Myocyte (in vitro differentiated cells): Measurements from ENCODE around the gene ADPGK. TPM values are rescaled to one million over a fixed set of nuclear protein-coding genes. Genes with fewer than 3 reads are reported as not detected.
A peak's percentile ranks its signal among the peaks of the same experiment; 100 is the strongest.
"Not testable (repeated sequence)": the region's sequence is repeated elsewhere in the genome, so short reads cannot be mapped to it uniquely, and the experiment has no call there.

ENCODE experiments used
- DNase-seq: peaks from one replicate; pipeline ENCODE4 v3.0.0-alpha.2; 2012; ENCODE audit warnings: low read depth
- total RNA-seq: library from RNA; depleted of rRNA; stranded (reverse); fragments of >200 nt; gene quantifications from 2 replicates; pipeline ENCODE4 v1.2.3, GENCODE V29; 2014

The ADPGK gene
- total RNA-seq, 1 donor from 2014 or later = 40.1 TPM

DNA sequence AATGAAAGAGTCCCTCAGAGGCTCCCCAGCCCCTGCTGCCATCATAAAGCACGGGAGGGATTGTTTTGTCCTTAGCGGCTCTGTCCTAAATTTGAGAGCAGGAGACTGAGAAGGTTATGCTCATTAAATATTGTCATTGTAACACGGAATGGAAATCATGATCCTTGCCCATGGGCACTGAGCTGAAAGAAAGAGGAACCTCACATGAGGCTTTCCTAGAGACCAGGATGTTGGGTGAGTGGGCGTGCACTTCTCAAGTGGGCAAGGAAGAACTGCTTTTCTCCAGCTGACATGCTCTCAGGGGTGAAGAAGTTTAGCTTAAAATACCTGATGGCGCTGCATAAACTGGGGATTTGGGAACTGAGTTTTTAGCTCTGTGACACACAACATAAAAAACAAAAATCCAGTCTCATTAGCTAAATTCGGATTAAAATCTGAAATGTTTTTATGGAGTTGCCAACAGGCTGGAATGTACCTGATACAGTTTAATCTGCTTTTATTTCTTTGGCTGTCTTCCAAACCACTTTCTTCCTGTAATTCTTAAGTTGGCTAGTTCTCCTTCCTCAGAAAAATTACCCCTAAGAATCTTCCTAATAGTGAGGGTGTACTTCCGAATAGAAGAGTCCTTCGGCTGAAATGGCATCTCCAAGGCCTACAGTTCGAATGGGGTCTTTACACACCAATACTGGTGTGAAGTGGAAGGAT lies 31.7 kb downstream of the ADPGK start:
- DNase-seq = no peak

DNA sequence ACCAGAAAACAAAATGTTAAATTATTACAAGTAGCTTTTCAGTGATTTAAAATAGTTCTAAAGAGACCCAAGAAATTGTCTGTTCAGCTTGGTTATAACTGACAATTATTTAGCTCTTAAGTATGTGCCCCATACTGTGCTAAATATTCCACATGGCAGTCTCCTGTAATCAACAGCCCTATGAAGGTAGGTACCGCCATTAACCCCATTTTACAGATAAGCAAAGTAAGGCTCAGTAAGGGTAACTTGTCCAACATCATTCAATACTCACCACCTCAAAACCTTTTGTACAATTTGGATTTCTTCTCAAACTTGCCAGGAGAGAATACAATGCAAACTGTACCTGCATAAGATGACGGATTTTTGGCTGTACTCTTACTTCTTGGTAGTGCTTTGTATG lies 33.9 kb downstream of the ADPGK start:
- no peak for DNase-seq

DNA sequence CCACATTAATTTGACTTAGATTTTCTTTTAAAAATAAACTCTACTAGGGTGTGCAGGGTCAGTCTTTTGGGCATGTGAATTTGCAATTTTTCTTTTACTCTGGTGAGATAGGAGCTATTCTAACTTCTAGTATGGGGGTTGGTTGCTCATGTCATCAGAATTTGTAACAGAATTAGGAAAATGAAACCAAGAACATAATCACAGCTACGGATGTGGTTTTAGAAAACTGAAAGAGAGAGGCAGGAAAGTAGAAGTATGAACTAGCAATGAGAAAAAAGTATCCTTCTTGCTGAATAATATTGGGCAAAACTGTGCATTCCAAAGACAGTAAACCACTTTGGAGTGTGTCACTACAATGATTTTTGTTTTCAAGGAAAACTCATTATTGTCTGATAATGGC lies 43.3 kb downstream of the ADPGK start:
- DNase-seq = no peak

DNA sequence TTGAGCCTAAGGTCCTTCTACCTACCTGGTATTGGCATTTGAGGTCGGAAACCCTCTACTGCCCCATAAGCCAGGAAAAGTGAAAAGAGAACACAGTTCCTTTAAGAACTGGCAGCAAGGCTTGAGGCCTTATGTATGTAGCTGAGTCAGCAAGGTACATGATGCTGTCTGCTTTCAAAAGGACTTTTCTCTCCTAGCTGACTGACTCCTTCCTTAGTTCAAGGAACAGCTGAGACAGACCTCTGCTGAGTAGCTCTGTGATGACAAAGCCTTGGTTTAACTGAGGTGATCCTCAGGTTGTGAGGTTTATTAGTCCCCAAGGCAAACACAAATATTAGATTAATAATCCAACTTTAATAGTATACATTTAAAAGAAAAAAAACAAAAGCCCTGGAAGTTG lies 45.8 kb downstream of the ADPGK start:
- DNase-seq = no peak

DNA sequence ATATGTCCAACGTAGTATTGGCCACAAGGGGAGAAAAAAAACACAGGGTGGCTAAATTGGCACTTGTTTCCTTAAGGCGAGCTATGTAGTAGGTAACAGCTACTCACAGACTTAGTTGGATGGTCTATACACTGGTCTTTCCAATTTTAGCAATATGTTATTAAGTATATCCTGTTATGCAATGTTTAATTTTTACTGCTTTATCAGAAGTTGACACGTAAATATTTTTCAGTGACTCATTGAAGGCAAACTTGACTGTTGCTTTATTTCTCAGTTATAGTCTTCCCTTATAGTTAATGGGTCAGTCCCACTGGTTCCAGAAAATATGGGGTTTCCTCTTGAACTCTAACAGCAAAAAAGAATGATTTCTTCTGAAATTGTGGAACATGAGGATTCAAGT lies 46.5 kb downstream of the ADPGK start:
- no peak for DNase-seq

DNA sequence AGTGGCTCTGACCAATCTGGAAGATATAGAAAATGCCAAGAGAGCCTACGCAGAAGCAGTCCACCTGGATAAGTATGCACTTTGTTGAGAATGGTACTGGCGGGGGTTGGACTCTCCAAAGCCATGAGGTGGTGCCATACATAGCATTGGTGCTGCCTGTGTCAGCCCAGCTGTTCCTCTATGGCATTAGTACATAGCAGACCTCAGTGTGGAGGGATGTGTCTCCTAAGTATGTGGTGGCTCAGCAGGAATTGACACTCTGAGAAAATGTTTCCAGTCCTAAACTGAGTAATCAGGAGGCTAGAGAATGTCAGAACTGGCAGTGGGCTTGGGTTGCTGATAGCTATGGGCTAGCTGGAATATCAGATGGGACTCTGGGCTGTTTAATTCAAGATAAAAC lies 48.4 kb downstream of the ADPGK start:
- peak; percentile 71 for DNase-seq

DNA sequence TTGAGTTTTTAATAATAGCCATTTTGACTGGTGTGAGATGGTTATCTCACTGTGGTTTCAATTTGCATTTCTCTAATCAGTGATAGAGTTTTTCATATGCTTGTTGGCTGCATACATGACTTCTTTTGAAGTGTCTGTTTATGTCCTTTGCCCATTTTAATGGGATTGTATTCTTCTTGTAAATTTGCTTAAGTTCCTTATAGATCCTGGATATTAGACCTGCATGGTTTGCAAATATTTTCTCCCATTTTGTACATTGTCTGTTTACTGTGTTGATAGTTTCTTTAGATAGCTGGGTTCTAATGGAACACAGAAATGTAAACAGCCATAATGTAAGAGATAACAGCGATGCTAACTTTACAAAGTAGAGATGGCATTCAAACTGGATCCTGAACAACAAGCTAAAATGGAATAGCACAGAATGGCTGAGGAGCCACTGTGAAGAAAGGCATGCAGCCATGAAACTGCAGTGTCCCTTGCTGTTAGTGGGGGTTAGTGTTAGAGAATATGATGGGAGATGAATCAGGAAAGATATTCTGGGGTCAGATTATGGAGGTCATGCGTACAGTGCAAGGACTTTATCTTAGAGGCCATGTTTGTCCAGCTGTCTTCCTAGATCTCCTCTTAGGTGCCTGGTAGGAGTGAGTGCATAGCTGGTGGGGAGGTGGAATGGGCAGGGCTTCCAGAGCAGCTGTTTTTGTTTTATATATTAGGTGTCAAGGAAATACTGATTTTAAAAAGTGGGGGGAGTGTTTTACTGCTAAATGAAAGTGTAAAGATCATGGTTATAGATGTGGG lies 49.4 kb downstream of the ADPGK start:
- DNase-seq = peak; percentile 24

DNA sequence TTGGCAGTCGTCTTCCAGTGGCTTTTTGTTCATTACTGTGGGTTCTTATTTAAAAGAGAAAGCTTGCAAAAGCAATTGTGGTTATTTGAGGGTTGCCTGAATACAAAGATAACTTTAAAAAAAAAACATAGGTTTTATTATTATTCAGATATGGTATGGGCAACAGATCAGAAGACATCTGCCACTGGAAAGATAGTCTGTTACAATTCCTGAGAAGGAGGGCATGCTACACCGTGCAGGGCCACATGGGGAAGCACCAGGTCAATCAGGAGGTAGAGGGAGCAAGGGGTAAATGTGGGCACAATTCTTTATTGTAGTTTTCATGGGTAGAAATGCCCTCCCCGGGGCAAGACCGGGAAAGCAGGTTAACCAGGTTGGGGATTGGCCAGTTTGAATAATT lies 51.0 kb downstream of the ADPGK start:
- DNase-seq = no peak

DNA sequence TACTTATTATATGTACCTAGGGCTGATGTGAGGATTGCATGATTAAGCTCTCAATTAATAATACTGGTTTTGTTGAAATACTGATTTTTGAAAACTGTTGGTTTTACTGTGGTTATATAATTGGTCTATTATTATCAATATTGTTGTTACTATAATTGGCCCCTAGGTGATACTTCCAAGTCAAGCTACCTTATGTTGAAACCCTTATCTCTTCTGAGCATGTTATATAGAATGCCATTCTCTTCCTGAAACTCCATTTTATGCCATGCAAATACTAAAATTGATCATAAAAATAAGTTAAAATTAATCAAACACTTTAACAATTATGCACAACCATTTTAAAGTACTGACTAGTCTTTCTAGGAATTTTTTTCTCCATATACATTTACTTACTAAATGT lies 51.5 kb downstream of the ADPGK start:
- no peak for DNase-seq

DNA sequence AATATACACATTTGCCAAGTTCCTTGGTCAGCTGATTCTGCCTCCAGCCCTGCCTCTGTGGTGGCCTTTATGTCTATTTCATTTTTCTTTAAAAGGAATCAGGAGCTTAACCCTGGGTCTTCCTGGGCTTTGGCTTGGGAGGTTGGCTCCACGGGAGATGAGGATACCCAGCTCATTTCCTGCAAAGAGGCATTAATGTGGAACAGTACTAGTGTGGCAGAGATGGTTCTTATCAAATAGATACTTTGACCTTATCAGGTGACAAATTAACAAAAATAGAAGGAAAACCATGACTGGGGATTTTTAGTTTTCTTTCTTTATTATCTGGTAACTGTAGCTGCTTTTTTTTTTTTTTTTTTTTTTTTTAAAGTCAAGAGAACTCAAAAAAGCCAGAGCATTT lies 54.7 kb downstream of the ADPGK start:
- DNase-seq = no peak

DNA sequence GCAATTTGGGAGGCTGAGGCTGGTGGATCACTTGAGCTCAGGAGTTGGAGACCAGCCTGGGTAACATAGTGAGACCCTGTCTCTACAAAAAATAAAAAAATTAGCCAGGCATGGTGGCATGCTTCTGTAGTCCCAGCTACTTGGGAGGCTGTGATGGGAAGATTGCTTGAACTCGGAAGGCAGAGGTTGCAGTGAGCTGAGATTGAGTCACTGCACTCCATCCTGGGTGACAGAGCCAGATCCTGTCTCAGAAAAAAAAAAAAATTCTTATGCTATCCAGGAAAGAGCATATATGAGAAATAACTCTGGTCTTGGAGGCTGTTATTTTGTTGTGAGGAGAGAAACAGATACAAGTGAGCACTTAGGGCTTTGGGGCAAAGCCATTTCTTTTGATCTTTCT lies 55.3 kb downstream of the ADPGK start:
- not testable (repeated sequence) for DNase-seq

DNA sequence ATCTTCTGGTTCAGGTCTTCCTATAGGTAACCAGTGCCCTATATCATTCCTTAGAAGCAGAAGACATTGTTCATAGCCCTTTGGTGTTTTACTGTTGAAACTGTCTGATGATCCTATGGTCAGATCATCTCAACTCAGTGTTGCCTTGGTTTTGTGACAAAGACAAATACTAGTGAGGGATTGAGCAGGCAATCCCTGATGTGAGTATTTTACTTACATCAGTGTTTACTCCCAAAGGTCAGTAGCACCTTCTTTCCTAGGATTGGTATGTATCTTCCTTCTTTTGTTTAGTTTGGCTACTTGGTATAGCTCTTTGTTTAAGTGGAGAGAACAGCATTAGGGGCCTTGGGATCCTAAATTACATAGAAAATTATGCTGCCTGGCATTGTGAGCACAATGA lies 56.4 kb downstream of the ADPGK start:
- no peak for DNase-seq

DNA sequence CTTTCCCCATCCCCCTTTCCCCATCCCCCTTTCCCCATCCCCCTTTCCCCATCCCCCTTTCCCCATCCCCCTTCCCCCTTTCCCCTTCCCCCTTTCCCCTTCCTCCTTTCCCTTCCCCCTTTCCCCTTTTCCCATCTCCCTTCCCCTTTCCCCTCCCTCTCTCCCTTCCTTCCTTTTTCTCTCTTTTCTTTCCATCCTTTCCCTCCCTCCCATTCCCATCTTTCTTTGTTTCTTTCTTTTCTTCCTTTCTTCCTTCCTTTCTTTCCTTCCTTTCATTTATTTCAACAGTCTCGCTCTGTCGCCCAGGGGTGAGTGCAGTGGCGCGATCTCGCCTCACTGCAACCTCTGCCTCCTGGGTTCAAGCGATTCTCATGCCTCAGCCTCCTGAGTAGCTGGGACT lies 57.7 kb downstream of the ADPGK start:
- not testable (repeated sequence) for DNase-seq

DNA sequence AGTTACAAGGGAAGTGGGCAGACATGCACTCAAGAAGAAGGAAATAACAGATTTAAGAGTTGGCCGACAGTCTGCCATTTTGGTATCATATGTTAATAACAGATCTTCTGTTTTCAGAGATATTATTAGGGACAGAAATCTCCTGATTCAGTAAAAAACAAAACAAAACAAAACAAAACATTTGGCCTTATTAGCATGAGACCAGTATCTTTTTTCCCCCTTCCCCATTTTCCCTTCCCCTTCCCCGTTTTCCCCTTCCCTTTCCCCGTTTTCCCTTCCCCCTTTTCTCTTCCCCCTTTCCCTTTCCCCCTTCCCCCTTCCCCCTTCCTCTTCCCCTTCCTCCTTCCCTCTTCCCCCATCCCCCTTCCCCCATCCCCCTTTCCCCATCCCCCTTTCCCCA lies 58.1 kb downstream of the ADPGK start:
- no peak for DNase-seq

DNA sequence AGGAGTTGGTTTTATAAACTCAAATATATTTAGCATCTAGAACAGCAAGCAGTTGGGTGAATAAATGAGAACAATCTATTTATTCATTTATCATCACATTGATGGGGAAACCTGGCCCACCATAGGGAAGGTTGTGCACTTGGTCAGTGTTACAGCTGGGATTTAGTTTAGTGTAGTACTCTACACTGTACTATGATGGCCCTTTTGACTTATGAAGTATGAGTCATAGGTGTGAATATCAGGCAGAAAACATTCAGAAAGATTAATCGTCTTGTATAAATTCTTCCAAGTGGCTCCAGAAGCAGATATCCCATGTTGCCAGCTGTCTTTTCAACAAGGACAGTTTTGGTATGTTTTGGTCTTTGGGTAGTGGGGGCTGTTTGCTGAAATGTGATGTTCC lies 59.5 kb downstream of the ADPGK start:
- no peak for DNase-seq

DNA sequence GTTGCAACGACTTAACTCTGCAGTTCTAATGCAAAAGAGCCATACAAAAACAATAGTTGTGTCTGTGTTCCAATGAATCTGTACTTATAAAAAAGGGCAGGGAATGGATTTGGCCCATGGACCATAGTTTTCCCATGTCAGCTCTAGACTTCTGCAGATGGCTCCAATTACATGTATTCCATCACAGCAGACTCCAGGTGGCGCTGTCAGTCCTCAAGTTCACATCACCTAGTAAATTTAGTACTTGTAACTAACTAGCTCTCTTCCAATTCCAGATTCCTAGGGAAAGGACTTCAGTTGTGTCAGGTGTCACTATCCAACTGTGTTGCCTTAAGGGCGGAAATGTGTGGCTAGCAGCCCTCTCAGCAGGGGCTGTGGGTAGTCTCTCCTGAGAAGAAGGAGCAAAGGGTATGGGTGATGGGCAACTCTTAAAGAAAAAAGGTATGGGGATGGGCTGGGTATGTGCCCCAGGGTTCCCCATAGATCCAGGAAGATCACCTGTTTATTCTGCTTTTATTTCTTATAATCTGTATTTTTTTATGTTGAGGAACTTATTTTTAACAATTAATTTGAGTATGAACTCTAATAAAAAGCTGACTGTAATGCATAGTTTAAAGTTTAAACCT lies 61.4 kb downstream of the ADPGK start:
- peak; percentile 76 for DNase-seq

DNA sequence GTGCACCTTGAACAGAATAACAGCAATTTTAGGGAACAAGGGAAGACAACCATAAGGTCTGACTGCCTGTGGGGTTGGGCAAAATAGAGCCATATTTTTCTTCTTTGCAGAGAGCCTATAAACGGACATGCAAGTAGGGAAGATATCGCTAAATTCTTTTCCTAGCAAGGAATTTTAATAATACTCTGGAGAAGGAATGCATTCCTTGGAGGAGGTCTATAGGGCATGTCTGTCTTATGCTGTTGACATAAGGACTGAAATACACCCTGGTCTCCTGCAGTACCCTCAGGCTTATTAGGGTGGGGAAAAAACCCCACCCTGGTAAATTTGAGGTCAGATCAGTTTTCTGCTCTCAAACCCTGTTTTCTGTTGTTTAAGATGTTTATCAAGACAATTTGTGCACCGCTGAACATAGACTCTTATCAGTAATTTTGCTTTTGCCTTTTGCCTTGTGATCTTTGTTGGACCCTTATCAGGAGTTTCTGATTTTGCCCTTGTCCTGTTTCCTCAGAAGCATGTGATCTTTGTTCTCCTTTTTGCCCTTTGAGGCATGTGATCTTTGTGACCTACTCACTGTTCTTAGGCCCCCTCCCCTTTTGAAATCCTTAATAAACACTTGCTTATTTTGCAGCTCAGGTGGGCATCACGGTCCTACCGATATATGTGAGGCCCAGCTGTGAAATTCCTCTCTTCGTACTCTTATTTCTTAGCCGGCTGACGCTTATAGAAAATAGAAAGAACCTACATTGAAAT lies 74.8 kb downstream of the ADPGK start:
- DNase-seq = not testable (repeated sequence)

DNA sequence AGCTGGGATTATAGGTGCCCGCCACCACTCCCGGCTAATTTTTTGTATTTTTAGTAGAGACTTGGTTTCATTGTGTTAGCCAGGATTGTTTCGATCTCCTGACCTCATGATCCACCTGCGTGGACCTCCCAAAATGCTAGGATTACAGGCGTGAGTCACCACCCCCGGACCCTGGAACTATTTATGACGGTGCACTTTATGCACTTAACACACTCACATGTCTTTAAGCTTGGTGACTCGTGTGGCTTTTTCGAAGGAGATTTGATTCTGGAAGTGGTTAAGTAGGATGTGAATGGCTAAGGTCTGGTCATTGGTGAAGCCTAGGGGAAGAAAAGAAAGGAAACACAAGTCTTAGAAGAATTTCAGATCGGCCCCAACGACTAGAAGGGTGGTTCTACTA lies 77.3 kb downstream of the ADPGK start:
- peak; percentile 17 for DNase-seq
